MM.1S (cell line): Measurements from ENCODE around the gene GPR142.

Experiments used
- EZH2 ChIP-seq: fragments of 300-600 bp; sonication (generic); optimal IDR thresholded peaks from 2 replicates; pipeline ENCODE3; 2017; ENCODE audit warnings: low read depth, mild to moderate bottlenecking, antibody characterized with exemption, low read length, mixed read lengths
- TF ChIP-seq, protein P1 (sequence below): fragments of 300-600 bp; sonication (generic); IDR thresholded peaks from 2 replicates; pipeline ENCODE4 v1.5.1; 2016; ENCODE audit warnings: antibody characterized with exemption, low read length, mixed read lengths

DNA sequence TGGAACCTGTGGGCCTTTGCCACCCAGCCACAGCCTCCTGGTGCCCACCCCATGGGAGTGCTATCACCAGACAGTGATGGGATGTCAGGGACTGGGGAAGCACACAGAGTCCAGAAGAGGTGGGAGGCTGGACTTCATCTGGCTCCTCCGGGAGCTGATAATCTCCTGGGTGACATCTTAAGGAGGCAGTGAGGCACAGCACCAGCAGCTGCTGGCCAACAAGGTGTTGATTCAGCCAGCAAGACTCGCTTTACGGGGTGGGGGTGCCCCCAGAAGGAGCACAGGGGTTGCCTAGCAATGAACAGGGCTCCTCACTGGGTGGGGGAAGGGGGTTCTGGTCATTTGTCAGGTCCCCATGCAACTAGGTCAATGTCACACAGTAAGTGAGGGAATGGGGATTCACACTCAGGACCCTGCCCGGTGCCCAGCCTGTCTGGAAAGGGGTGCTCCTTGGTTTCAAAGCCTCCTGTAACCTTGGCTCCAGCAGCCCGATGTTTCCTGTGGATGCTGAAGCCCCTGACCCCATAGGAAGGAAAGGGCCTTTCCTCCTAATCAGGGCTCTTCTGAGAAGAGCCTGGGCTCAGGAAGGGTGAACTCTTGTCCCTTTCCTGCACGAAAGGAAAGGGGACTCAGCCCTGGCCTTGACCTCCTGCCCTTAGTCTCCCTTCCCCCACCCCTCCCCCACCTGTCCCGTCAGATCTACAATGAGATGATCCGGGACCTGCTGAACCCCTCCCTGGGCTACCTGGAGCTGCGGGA, 23.6 kb upstream of the GPR142 start:
- TF ChIP-seq, protein P1, sequence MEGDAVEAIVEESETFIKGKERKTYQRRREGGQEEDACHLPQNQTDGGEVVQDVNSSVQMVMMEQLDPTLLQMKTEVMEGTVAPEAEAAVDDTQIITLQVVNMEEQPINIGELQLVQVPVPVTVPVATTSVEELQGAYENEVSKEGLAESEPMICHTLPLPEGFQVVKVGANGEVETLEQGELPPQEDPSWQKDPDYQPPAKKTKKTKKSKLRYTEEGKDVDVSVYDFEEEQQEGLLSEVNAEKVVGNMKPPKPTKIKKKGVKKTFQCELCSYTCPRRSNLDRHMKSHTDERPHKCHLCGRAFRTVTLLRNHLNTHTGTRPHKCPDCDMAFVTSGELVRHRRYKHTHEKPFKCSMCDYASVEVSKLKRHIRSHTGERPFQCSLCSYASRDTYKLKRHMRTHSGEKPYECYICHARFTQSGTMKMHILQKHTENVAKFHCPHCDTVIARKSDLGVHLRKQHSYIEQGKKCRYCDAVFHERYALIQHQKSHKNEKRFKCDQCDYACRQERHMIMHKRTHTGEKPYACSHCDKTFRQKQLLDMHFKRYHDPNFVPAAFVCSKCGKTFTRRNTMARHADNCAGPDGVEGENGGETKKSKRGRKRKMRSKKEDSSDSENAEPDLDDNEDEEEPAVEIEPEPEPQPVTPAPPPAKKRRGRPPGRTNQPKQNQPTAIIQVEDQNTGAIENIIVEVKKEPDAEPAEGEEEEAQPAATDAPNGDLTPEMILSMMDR = no peak
- TF ChIP-seq EZH2 = no peak
